Keratinocyte (primary cell): ENCODE measurements around the gene MIPOL1. TPM values are rescaled to one million over a fixed set of nuclear protein-coding genes. Genes with fewer than 3 reads are reported as not detected.

Experiments
- DNase-seq: peaks from one replicate; pipeline ENCODE4 v3.0.0-alpha.2; 2011; ENCODE audit warnings: low read depth, missing footprints, low spot score
- FAIRE-seq: peaks from 2 replicates; lab custom pipeline; 2011; peaks lifted over from hg19 to GRCh38; lab: Jason Lieb, UNC
- H2AFZ ChIP-seq: 2 replicates; pipeline ENCODE4 v1.6.0; 2012; ENCODE audit warnings: low read length, control low read depth, inconsistent platforms; ENCODE audit not compliant: control insufficient read depth
- H3K27ac ChIP-seq: 2 replicates; pipeline ENCODE4 v1.5.1; 2011; ENCODE audit warnings: low read length; ENCODE audit not compliant: control insufficient read depth, insufficient read depth
- H3K27me3 ChIP-seq: 3 replicates; pipeline ENCODE4 v1.6.0; 2011; ENCODE audit warnings: low read length; ENCODE audit not compliant: control insufficient read depth, insufficient read depth; ENCODE audit errors: extremely low read depth
- H3K36me3 ChIP-seq, 2 experiments: 2 replicates in 1 of 2; 3 replicates in 1 of 2; pipeline ENCODE4 v1.5.1; 2011; ENCODE audit warnings: low read length in 2 of 2, mild to moderate bottlenecking in 1 of 2; ENCODE audit not compliant: control insufficient read depth in 2 of 2, insufficient read depth in 2 of 2; ENCODE audit errors: extremely low read depth in 1 of 2
- H3K4me1 ChIP-seq: 3 replicates; pipeline ENCODE4 v1.5.1; 2011; ENCODE audit warnings: low read length; ENCODE audit not compliant: control insufficient read depth, insufficient read depth; ENCODE audit errors: extremely low read depth
- H3K4me2 ChIP-seq: 3 replicates; pipeline ENCODE4 v1.6.0; 2011; ENCODE audit warnings: low read depth, low read length; ENCODE audit not compliant: control insufficient read depth, insufficient read depth; ENCODE audit errors: extremely low read depth
- H3K4me3 ChIP-seq, 3 experiments: fragments of 200-600 bp in 1 of 3; sonication (generic) in 1 of 3; 2 replicates in 2 of 3; 3 replicates in 1 of 3; pipeline ENCODE4 v1.5.1; 2011 to 2016; ENCODE audit warnings: low read length in 3 of 3, mild to moderate bottlenecking in 3 of 3, control low read depth in 2 of 3, inconsistent platforms in 1 of 3, low read depth in 1 of 3, mixed read lengths in 1 of 3, mixed run types in 1 of 3, moderate library complexity in 1 of 3; ENCODE audit not compliant: control insufficient read depth in 2 of 3, insufficient read depth in 2 of 3; ENCODE audit errors: extremely low read depth in 1 of 3
- H3K79me2 ChIP-seq: 2 replicates; pipeline ENCODE4 v1.6.0; 2012; ENCODE audit warnings: low read length; ENCODE audit not compliant: control insufficient read depth, insufficient read depth
- H3K9ac ChIP-seq: 3 replicates; pipeline ENCODE4 v1.6.0; 2011; ENCODE audit warnings: low read length; ENCODE audit not compliant: control insufficient read depth, insufficient read depth; ENCODE audit errors: extremely low read depth
- H3K9me1 ChIP-seq: 3 replicates; pipeline ENCODE4 v1.6.0; 2011; ENCODE audit warnings: low read length; ENCODE audit not compliant: control insufficient read depth, insufficient read depth; ENCODE audit errors: extremely low read depth
- H3K9me3 ChIP-seq: 2 replicates; pipeline ENCODE4 v1.5.1; 2012; ENCODE audit warnings: low read depth, low read length; ENCODE audit not compliant: control insufficient read depth
- H4K20me1 ChIP-seq: 3 replicates; pipeline ENCODE4 v1.6.0; 2011; ENCODE audit warnings: low read length; ENCODE audit not compliant: control insufficient read depth, insufficient read depth; ENCODE audit errors: extremely low read depth
- CTCF ChIP-seq, 3 experiments: IDR thresholded peaks in 1 of 3; conservative IDR thresholded peaks in 1 of 3; optimal IDR thresholded peaks in 1 of 3; 2 replicates in 2 of 3; 3 replicates in 1 of 3; pipeline versions ENCODE3 to v1.5.1; 2011; ENCODE audit warnings: low read length in 3 of 3, mild to moderate bottlenecking in 3 of 3, moderate library complexity in 2 of 3, control low read depth in 1 of 3, inconsistent platforms in 1 of 3; ENCODE audit not compliant: insufficient read depth in 2 of 3; ENCODE audit errors: extremely low read depth in 1 of 3
- EZH2 ChIP-seq: IDR thresholded peaks from one replicate; pipeline ENCODE4 v1.6.1; 2012; ENCODE audit warnings: inconsistent platforms, mild to moderate bottlenecking, low read length, moderate library complexity
- dilution Hi-C: fragments of 300-500 bp; cut with MboI; formaldehyde crosslinking; loops from one replicate; pipeline ENCODE4 v1.7.0; 2020; ENCODE audit warnings: low sequenced_read_pairs; ENCODE audit not compliant: extremely low pct_ligation_motif_present
- polyA plus RNA-seq, 5 experiments: library from polyadenylated mRNA; depleted of rRNA in 3 of 5; stranded (reverse) in 3 of 5; stranded (forward) in 1 of 5; unstranded in 1 of 5; fragments of >200 nt; gene quantifications; 1 replicate in 1 of 5; 2 replicates in 3 of 5; 3 replicates in 1 of 5; pipeline versions ENCODE4 v1.2.1 to v1.2.3, GENCODE V29; 2011 to 2012; ENCODE audit warnings: missing spikeins in 2 of 5, low read depth in 1 of 5, low replicate concordance in 1 of 5

Gene MIPOL1
- polyA plus RNA-seq, 1 donor (not counting 4 experiments of a cell fraction or from before 2014, with no cell fraction given) = 10.9 TPM

- H3K36me3 ChIP-seq = no peaks in the 10 kb centered on the region
- no peak overlapping the region for H3K4me2 ChIP-seq
- FAIRE-seq (no peak), DNase-seq (no peak)
- TF ChIP-seq CTCF (optimal IDR thresholded peaks at IDR 0.05 in 1 of 3, IDR thresholded peaks at IDR 0.05 in 1 of 3, conservative IDR thresholded peaks at IDR 0.05 in 1 of 3; ENCODE audit: extremely low read depth in 1 of 3, insufficient read depth in 2 of 3, low read length in 3 of 3) (no peak), EZH2 (no peak)
- H3K27ac ChIP-seq = no peak overlapping the region
- H3K79me2 ChIP-seq = no peaks in the 10 kb centered on the region
- H3K9ac ChIP-seq = no peak overlapping the region
- no peak overlapping the region for H2AFZ ChIP-seq
- no peaks in the 10 kb centered on the region for H3K9me3 ChIP-seq
- H4K20me1 ChIP-seq = no peaks in the 10 kb centered on the region
- H3K27me3 ChIP-seq = no peaks in the 10 kb centered on the region
- H3K9me1 ChIP-seq = no peaks in the 10 kb centered on the region
- dilution Hi-C loops = no loop called here
- no peaks in the 10 kb centered on the region for H3K4me1 ChIP-seq
- no peak overlapping the region for H3K4me3 ChIP-seq
These were observed 203.4 kb downstream of the MIPOL1 start for GRCh38 chr14:37401093-37401492.

GRCh38 chr14:37403626-37404025 is 205.9 kb downstream of the MIPOL1 start:
- Histone ChIP-seq H3K4me1 (no peaks in the 10 kb centered on the region), H3K79me2 (no peaks in the 10 kb centered on the region), H2AFZ (no peak overlapping the region), H3K9me3 (no peaks in the 10 kb centered on the region), H3K4me2 (no peak overlapping the region), H3K9me1 (no peaks in the 10 kb centered on the region), H3K4me3 (no peak overlapping the region), H3K36me3 (no peaks in the 10 kb centered on the region), H3K27me3 (no peaks in the 10 kb centered on the region), H4K20me1 (no peaks in the 10 kb centered on the region), H3K9ac (no peak overlapping the region), H3K27ac (no peak overlapping the region)
- dilution Hi-C loops = no loop called here
- TF ChIP-seq EZH2 (no peak), CTCF (optimal IDR thresholded peaks at IDR 0.05 in 1 of 3, IDR thresholded peaks at IDR 0.05 in 1 of 3, conservative IDR thresholded peaks at IDR 0.05 in 1 of 3; ENCODE audit: extremely low read depth in 1 of 3, insufficient read depth in 2 of 3, low read length in 3 of 3) (no peak)
- DNase-seq (no peak), FAIRE-seq (no peak)
